OCI-LY3 (cell line): ENCODE data around the gene IQGAP1.

Experiments used
- H2AFZ ChIP-seq: fragments of 200-600, 300-600 bp; shearing (Covaris generic); 2 replicates; pipeline ENCODE4 v1.6.0; 2014; ENCODE audit warnings: antibody characterized with exemption, low read depth, low read length
- H3K27ac ChIP-seq: fragments of 200-600, 300-600 bp; sonication (generic); 2 replicates; pipeline ENCODE4 v1.5.1; 2014; ENCODE audit warnings: mild to moderate bottlenecking, low read length, moderate library complexity, mixed read lengths
- H3K27me3 ChIP-seq: fragments of 200-600, 300-600 bp; sonication (generic); 2 replicates; pipeline ENCODE4 v1.6.1; 2014; ENCODE audit warnings: low read depth, low read length, mixed read lengths
- H3K36me3 ChIP-seq: fragments of 200-600, 300-600 bp; sonication (generic); replicated peaks from 2 replicates; pipeline ENCODE3; 2014; ENCODE audit warnings: low read depth, low read length, mixed read lengths
- H3K4me1 ChIP-seq: fragments of 300-600, 200-600 bp; sonication (generic); 2 replicates; pipeline ENCODE4 v1.6.1; 2014; ENCODE audit warnings: low read length, mixed read lengths
- H3K4me2 ChIP-seq: fragments of 200-600, 300-600 bp; sonication (generic); 2 replicates; pipeline ENCODE4 v1.6.1; 2014; ENCODE audit warnings: low read length, mixed read lengths
- H3K4me3 ChIP-seq: fragments of 300-600, 200-600 bp; sonication (generic); 2 replicates; pipeline ENCODE4 v1.5.1; 2014; ENCODE audit warnings: antibody characterized with exemption, mild to moderate bottlenecking, low read length, moderate library complexity
- H3K79me2 ChIP-seq: fragments of 300-600, 200-600 bp; shearing (Covaris generic); 2 replicates; pipeline ENCODE4 v1.6.1; 2014; ENCODE audit warnings: mild to moderate bottlenecking, low read length, mixed read lengths
- H3K9ac ChIP-seq: fragments of 300-600, 200-600 bp; shearing (Covaris generic); 2 replicates; pipeline ENCODE4 v1.6.0; 2014; ENCODE audit warnings: mild to moderate bottlenecking, low read length, moderate library complexity
- H3K9me3 ChIP-seq: fragments of 200-600, 300-600 bp; shearing (Covaris generic); 2 replicates; pipeline ENCODE4 v1.6.1; 2014; ENCODE audit warnings: low read length, mixed read lengths; ENCODE audit not compliant: insufficient read depth
- H4K20me1 ChIP-seq: fragments of 200-600, 300-600 bp; sonication (generic); 2 replicates; pipeline ENCODE4 v1.6.1; 2016; ENCODE audit warnings: low read length, mixed read lengths; ENCODE audit not compliant: insufficient read depth
- EZH2phosphoT487 ChIP-seq: fragments of 200-600 bp; shearing (Covaris generic); IDR thresholded peaks from 2 replicates; pipeline ENCODE4 v1.6.1; 2018; ENCODE audit warnings: antibody characterized with exemption, mixed run types, low read depth
- TF ChIP-seq, protein P1 (sequence below): fragments of 200-600, 300-600 bp; sonication (generic); IDR thresholded peaks from 2 replicates; pipeline ENCODE4 v1.5.1; 2014; ENCODE audit warnings: antibody characterized with exemption, low read length, low read depth

IQGAP1 gene

GRCh38 chr15:90471769-90472168 lies 83.7 kb downstream of the IQGAP1 start:
- Histone ChIP-seq H3K4me3 (no peak overlapping the region), H3K4me1 (no peaks in the 10 kb centered on the region), H3K4me2 (no peak overlapping the region), H3K9me3 (no peaks in the 10 kb centered on the region), H3K27ac (no peak overlapping the region), H2AFZ (no peak overlapping the region), H4K20me1 (no peaks in the 10 kb centered on the region), H3K27me3 (no peaks in the 10 kb centered on the region), H3K36me3 (peaks cover 33% of the 10 kb centered on the region), H3K79me2 (no peaks in the 10 kb centered on the region), H3K9ac (no peak overlapping the region)
- TF ChIP-seq EZH2phosphoT487 = no peak
- TF ChIP-seq, protein P1, sequence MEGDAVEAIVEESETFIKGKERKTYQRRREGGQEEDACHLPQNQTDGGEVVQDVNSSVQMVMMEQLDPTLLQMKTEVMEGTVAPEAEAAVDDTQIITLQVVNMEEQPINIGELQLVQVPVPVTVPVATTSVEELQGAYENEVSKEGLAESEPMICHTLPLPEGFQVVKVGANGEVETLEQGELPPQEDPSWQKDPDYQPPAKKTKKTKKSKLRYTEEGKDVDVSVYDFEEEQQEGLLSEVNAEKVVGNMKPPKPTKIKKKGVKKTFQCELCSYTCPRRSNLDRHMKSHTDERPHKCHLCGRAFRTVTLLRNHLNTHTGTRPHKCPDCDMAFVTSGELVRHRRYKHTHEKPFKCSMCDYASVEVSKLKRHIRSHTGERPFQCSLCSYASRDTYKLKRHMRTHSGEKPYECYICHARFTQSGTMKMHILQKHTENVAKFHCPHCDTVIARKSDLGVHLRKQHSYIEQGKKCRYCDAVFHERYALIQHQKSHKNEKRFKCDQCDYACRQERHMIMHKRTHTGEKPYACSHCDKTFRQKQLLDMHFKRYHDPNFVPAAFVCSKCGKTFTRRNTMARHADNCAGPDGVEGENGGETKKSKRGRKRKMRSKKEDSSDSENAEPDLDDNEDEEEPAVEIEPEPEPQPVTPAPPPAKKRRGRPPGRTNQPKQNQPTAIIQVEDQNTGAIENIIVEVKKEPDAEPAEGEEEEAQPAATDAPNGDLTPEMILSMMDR = no peak

GRCh38 chr15:90478846-90479481 lies 90.9 kb downstream of the IQGAP1 start:
- H4K20me1 ChIP-seq = no peaks in the 10 kb centered on the region
- TF ChIP-seq, protein P1 = no peak
- no peak for TF ChIP-seq EZH2phosphoT487
- H3K9me3 ChIP-seq = no peaks in the 10 kb centered on the region
- H3K4me3 ChIP-seq = no peak overlapping the region
- H3K79me2 ChIP-seq = no peaks in the 10 kb centered on the region
- H3K27me3 ChIP-seq = no peaks in the 10 kb centered on the region
- H3K4me1 ChIP-seq = no peaks in the 10 kb centered on the region
- H3K36me3 ChIP-seq = peaks cover 60% of the 10 kb centered on the region
- no peak overlapping the region for H3K4me2 ChIP-seq
- H3K9ac ChIP-seq = no peak overlapping the region
- H2AFZ ChIP-seq = no peak overlapping the region
- no peak overlapping the region for H3K27ac ChIP-seq

GRCh38 chr15:90479656-90480055 lies 91.6 kb downstream of the IQGAP1 start:
- TF ChIP-seq, protein P1 = no peak
- no peak for TF ChIP-seq EZH2phosphoT487
- no peak overlapping the region for H3K27ac ChIP-seq
- no peak overlapping the region for H3K9ac ChIP-seq
- no peaks in the 10 kb centered on the region for H3K9me3 ChIP-seq
- H3K4me1 ChIP-seq = no peaks in the 10 kb centered on the region
- peaks cover 59% of the 10 kb centered on the region for H3K36me3 ChIP-seq
- no peak overlapping the region for H2AFZ ChIP-seq
- no peaks in the 10 kb centered on the region for H4K20me1 ChIP-seq
- H3K27me3 ChIP-seq = no peaks in the 10 kb centered on the region
- no peak overlapping the region for H3K4me2 ChIP-seq
- no peaks in the 10 kb centered on the region for H3K79me2 ChIP-seq
- no peak overlapping the region for H3K4me3 ChIP-seq

- peaks cover 68% of the 10 kb centered on the region for H3K36me3 ChIP-seq
- H3K27me3 ChIP-seq = no peaks in the 10 kb centered on the region
- no peak overlapping the region for H3K9ac ChIP-seq
- no peak overlapping the region for H3K4me3 ChIP-seq
- H3K9me3 ChIP-seq = no peaks in the 10 kb centered on the region
- H3K4me2 ChIP-seq = no peak overlapping the region
- H3K79me2 ChIP-seq = no peaks in the 10 kb centered on the region
- no peaks in the 10 kb centered on the region for H4K20me1 ChIP-seq
- no peak for TF ChIP-seq EZH2phosphoT487
- TF ChIP-seq, protein P1 = no peak
- H3K4me1 ChIP-seq = no peaks in the 10 kb centered on the region
- H2AFZ ChIP-seq = no peak overlapping the region
- H3K27ac ChIP-seq = no peak overlapping the region
Observed at GRCh38 chr15:90481023-90481422, 93.0 kb downstream of the IQGAP1 start.
